NT2/D1 (cell line): Measurements from ENCODE around the gene CELF2.

ENCODE experiments used
- SUZ12 ChIP-seq: IDR thresholded peaks from 2 replicates; pipeline ENCODE4 v1.6.1; 2011; ENCODE audit not compliant: insufficient read length, insufficient read depth; ENCODE audit errors: extremely low read depth
- YY1 ChIP-seq: IDR thresholded peaks from 2 replicates; pipeline ENCODE4 v1.6.1; 2011; ENCODE audit not compliant: insufficient read length, insufficient read depth
- ZNF274 ChIP-seq: IDR thresholded peaks from 2 replicates; pipeline ENCODE4 v1.6.1; 2011; ENCODE audit warnings: mild to moderate bottlenecking, low read depth, low read length

DNA sequence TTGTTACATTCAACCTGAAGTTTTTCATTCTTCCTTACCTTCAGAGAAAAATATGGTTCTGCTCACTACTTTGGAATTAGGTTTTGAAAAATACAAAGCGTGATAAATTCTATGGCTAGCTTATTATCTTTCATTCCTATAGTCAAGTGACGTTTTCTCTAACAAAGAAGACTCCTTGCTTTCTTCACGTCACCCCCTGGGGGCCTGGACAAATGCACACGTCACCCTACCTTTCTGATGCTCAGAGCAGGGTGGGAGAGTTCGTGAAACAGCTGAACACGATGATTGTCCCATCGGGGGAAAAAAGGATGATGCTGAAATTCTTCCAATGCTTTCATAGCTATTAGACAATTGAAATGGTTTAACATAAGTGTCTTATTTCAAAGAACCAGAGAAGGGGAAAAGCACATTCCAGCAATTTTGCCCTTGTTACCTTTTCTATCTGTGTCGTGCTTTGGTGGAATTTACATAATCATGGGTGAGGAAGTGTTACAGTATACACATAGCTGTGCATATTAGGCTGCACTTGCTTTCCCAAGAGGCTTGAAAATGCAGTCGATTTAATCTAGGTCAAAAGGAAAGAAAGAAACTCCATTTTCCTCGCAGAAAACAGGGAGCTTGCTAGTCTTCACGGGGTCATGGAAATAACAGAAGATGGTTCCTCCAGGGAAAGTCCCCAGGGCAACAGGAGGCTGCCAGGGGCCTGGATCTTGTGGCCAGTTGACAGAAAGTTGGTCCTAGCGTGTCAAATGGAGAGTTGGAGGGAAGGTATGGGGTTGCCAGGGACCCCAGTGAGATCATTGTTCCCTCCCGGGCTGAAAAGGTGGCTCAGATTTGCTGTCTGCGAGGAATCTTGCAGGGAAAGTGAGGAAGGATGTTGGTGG is 189.2 kb downstream of the CELF2 start:
- TF ChIP-seq YY1 = no peak
- no peak for TF ChIP-seq ZNF274
- TF ChIP-seq SUZ12 = no peak
